Mucosa of rectum (tissue), 2 donors: ENCODE results near the gene SRGN.
A peak's percentile ranks its signal among the peaks of the same experiment; 100 is the strongest.

Experiments
- H3K27ac ChIP-seq, 2 donors: one replicate each; pipeline ENCODE4 v1.7.0; 2013; ENCODE audit warnings: inconsistent platforms in 2 of 2, low read depth in 2 of 2, low read length in 2 of 2
- H3K27me3 ChIP-seq, 2 donors: one replicate each; pipeline ENCODE4 v1.7.0; 2013; ENCODE audit warnings: low read length in 2 of 2; ENCODE audit not compliant: control insufficient read depth in 2 of 2, insufficient read depth in 2 of 2
- H3K36me3 ChIP-seq, 2 donors: one replicate each; pipeline ENCODE4 v1.7.0; 2013; ENCODE audit warnings: low read length in 2 of 2; ENCODE audit not compliant: control insufficient read depth in 2 of 2, insufficient read depth in 2 of 2
- H3K4me1 ChIP-seq, 2 donors: one replicate each; pipeline ENCODE4 v1.7.0; 2013; ENCODE audit warnings: low read length in 2 of 2, mild to moderate bottlenecking in 1 of 2; ENCODE audit not compliant: control insufficient read depth in 2 of 2, insufficient read depth in 2 of 2
- H3K4me3 ChIP-seq, 2 donors: one replicate each; pipeline ENCODE4 v1.7.0; 2013; ENCODE audit warnings: low read length in 2 of 2
- H3K9ac ChIP-seq, 2 donors: one replicate each; pipeline ENCODE4 v1.7.0; 2013; ENCODE audit warnings: low read length in 2 of 2, low read depth in 1 of 2, mild to moderate bottlenecking in 1 of 2
- H3K9me3 ChIP-seq, 2 donors: one replicate each; pipeline ENCODE4 v1.7.0; 2013; ENCODE audit warnings: low read length in 2 of 2; ENCODE audit not compliant: control insufficient read depth in 2 of 2
- donor health status: healthy.
- donor health status: Normal muscosa, but diverticular disease.

Gene SRGN

DNA sequence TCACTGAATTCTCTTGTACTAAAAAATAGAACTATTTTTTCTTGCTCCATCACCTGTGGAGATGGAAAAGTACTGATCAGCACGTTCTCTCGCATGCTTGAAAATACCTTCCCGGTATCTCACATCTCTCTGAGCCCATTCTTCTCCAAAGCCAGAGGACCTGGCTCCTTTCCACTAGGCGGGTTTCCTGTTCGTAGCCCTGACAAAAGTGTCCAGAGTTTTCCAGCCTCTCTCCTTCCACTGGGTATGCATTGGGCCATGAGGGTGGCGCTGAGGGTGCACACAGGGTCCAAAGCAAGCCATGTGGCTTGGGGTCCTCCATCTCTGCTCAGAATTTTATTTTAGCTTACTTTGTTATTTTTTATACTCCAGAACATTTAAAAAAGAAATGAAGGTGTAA lies 16.3 kb upstream of the SRGN start:
- Histone ChIP-seq H3K27me3 (no peaks in the 10 kb centered on the region), H3K4me1 (no peaks in the 10 kb centered on the region), H3K9me3 (no peaks in the 10 kb centered on the region), H3K36me3 (no peaks in the 10 kb centered on the region), H3K27ac (no peak overlapping the region), H3K9ac (no peak overlapping the region), H3K4me3 (no peak overlapping the region)

DNA sequence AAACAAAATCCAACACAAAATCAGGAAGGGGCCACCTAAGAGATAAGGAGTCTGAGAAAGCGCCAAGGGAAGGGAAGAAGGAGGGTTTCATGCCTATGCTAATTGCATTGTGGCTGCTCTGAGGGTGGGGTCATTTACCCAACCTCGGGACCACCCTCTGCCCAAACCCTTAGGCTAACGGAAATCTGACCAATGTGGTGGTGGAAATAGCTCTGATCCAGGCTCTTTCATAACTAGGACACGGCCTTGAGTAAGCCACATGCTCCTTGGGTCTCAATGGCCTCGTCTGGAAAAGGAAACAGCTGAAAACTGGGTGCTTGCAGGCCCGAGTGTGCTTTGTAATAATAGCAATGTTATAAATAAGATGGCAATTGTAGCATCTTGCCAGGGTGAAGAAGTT lies 14.9 kb upstream of the SRGN start:
- Histone ChIP-seq H3K9me3 (no peaks in the 10 kb centered on the region), H3K27me3 (no peaks in the 10 kb centered on the region), H3K4me1 (no peaks in the 10 kb centered on the region), H3K27ac (no peak overlapping the region), H3K36me3 (no peaks in the 10 kb centered on the region), H3K9ac (no peak overlapping the region), H3K4me3 (no peak overlapping the region)

DNA sequence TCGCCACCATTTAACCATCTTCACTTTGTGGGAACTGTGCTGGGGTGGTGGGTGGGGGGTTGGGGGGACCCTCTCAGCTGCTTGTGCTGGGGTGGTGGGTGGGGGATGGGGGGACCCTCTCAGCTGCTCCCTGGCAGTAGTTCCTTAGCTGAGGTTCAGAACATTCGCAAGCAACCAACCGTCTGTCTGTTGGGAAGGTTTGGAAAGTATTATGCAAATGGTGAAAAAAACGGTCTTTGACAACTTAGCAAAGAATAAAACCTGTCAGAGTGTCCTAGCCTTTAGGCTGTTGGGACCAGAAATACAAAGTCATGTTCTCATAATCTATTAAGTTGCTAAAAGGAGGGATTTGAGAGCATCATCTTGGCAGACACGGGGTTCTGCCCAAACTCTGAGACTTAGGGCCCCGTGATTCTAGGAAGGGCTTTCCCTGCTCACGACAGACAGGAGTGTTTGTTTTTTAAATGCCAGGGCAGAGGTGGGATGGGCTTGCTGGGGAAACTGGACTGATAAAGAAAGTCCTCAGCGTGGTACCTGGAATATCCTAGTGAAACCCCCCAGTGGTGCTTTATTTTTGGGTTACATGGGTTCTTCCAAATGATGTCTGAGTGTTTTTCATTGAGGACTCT lies 14.1 kb upstream of the SRGN start:
- no peak overlapping the region for H3K27ac ChIP-seq
- no peak overlapping the region for H3K9ac ChIP-seq
- H3K4me1 ChIP-seq: no peaks in the 10 kb centered on the region
- H3K36me3 ChIP-seq: no peaks in the 10 kb centered on the region
- H3K4me3 ChIP-seq: no peak overlapping the region
- no peaks in the 10 kb centered on the region for H3K9me3 ChIP-seq
- no peaks in the 10 kb centered on the region for H3K27me3 ChIP-seq

DNA sequence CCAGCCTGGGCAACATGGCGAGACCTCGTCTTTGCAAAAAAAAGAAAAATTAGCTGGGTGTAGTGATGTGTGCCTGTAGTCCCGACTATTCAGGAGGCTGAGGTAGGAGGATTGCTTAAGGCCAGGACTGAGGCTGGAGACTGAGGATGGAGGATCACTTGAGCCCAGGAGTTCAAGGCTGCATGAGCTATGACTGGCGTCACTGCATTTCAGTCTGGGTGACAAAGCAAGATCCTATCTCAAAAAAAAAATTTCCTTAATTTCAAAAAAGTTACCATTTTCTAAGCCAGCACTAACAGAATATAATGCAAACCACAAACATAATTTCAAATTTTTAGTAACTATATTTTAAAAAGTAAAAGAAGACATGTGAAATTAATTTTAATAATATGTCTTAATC lies 13.4 kb upstream of the SRGN start:
- H3K4me1 ChIP-seq: no peaks in the 10 kb centered on the region
- H3K36me3 ChIP-seq: no peaks in the 10 kb centered on the region
- H3K9me3 ChIP-seq: no peaks in the 10 kb centered on the region
- no peak overlapping the region for H3K27ac ChIP-seq
- H3K4me3 ChIP-seq: no peak overlapping the region
- H3K27me3 ChIP-seq: no peaks in the 10 kb centered on the region
- H3K9ac ChIP-seq: no peak overlapping the region

DNA sequence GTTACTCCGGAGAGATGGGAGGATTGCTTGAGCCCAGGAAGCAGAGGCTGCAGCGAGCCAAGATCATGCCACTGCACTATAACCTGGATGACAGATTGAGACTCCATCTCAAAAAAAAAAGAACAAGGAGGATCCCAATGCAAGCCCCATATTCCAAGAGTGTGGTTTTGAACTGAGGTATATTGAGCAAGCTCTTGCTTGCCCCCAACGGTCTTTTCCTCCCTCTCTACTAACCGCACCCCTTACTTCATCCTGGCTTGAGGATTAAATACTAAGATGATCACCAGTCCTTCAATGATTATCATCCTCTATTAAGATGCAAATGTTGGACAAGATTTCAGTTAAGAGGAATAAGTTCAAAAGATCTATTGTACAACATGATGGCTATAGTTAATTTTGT lies 12.5 kb upstream of the SRGN start:
- Histone ChIP-seq H3K27me3 (no peaks in the 10 kb centered on the region), H3K9me3 (no peaks in the 10 kb centered on the region), H3K9ac (no peak overlapping the region), H3K4me1 (no peaks in the 10 kb centered on the region), H3K36me3 (no peaks in the 10 kb centered on the region), H3K27ac (no peak overlapping the region), H3K4me3 (no peak overlapping the region)

DNA sequence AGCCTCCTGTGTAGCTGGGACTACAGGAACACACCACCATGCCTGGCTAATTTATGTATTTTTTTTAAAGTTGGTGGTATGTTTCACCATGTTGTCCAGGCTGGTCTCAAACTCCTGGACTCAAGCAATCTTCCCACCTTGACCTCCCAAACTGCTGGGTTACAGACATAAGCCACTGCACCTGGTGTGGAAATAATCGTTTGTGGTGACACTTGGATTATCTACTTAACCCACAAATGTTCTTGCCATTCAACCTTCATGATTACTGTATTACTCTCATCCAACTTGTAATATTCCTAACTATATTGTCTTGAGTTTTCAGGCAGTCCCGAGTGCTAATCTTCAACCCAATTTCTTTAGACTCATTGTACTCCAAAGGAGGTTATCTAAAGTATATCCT lies 9.6 kb upstream of the SRGN start:
- H3K4me1 ChIP-seq: no peaks in the 10 kb centered on the region
- no peaks in the 10 kb centered on the region for H3K9me3 ChIP-seq
- H3K36me3 ChIP-seq: no peaks in the 10 kb centered on the region
- H3K27me3 ChIP-seq: no peaks in the 10 kb centered on the region
- H3K9ac ChIP-seq: no peak overlapping the region
- no peak overlapping the region for H3K4me3 ChIP-seq
- H3K27ac ChIP-seq: no peak overlapping the region

DNA sequence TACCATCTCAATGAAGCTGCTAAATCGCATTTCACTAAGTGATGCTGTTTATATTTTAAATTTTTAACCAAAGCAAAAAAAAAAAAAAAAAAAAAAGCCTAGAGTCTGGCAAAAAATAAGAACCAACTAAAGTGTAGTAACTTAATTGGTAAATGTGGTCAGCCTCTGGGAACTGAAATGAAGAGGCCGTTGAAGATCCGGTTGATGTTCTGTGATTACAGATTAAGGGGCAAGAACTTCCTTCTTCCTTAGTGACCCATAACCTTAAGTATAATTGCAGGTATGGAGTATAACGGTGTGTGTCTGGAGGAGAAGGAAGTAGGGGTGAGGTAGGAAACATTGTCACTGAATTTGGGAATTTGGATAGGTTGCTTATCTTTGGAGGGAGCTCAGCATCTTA lies 7.7 kb upstream of the SRGN start:
- Histone ChIP-seq H3K27me3 (no peaks in the 10 kb centered on the region), H3K9ac (no peak overlapping the region)

DNA sequence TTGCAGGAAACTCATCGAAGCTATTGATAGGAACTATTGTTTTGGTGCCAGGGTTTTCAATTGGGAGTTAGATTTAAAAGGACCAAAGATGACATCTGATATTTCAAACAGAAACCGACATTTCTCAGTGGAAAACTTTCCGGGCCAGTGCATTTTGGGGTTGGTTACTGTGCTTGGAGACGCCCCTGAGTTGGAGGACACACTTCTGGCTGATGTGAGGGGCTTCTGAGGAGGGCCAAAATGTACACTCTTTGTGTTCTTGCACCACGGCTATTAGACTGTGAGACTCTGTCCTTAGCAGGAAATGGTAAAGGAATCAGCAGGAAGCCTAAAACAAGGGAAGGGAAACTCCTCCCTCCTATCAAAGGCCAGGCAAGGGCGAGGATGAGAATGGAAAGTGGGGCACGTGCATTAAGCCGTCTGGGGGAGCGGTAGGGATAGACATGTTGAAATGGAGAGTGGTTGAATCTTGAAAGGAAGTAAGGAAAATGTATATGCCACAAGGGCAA lies 1.8 kb upstream of the SRGN start:
- peak overlapping the region; percentile 42 to 56 for H3K27ac ChIP-seq
- H3K9me3 ChIP-seq: no peaks in the 10 kb centered on the region
- peaks cover 3 to 6% of the 10 kb centered on the region in 2 donors for H3K4me1 ChIP-seq
- H3K4me3 ChIP-seq: peak overlapping the region in 1 of 2 donors; percentile 33
- H3K9ac ChIP-seq: no peak overlapping the region
- H3K27me3 ChIP-seq: peaks cover 0 to 2% of the 10 kb centered on the region in 2 donors
- no peaks in the 10 kb centered on the region for H3K36me3 ChIP-seq

More for the DNA sequence above, 7.7 kb upstream of the SRGN start:
- Histone ChIP-seq H3K9me3 (no peaks in the 10 kb centered on the region), H3K4me1 (no peaks in the 10 kb centered on the region), H3K4me3 (no peak overlapping the region), H3K36me3 (no peaks in the 10 kb centered on the region), H3K27ac (no peak overlapping the region)

DNA sequence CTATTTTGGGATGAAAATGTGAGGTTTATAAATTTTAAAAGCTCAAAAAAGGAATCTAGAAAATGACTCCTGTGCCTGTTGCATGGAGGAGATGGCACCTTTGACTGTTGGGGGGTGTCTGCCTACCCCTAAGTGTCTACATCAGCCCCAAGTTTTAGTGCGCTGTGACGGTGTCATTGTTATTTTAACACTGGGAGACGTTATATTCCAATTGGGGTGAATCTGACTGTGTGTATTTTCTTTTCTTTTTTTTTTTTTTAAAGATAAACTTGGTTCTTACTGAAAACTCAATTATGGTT lies 517 bp downstream of the SRGN start:
- Histone ChIP-seq H3K4me1 (peaks cover 3 to 6% of the 10 kb centered on the region in 2 donors), H3K4me3 (peak overlapping the region; percentile 68 to 83), H3K27ac (peak overlapping the region; percentile 87 to 88), H3K9ac (peak overlapping the region; percentile 73 to 79), H3K36me3 (no peaks in the 10 kb centered on the region), H3K27me3 (peaks cover 0 to 2% of the 10 kb centered on the region in 2 donors), H3K9me3 (no peaks in the 10 kb centered on the region)

DNA sequence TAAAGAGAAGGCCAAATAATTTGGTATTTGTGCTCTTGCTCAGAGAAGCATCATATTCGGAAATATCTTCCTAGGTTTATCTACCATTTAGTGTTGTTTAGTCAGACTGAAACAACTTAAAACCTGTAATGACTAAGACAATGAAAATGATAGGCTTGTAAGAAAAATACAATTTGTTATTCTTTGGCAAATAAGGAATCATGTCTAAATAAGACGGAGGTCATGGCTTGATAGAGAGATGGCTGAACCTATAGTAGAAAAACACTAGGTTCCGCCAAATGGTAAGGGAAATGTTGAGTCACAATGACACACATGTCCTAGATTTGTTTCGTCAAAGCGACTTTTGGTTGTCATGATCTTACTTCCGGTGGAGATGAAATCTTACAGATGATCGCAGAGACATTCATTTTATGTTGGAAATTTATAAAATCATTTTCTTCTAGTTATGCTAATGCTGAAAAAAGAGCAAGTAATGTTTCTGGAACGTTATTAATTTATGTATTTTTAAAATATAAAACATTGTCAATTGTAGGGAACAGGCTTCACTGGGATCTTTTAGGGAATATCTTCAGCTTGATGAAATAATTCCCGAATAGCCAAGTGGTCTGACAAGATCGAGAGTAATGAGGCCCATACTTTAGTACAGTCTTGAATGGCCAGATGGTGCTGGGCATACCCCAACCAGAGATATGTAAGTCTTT lies 1.0 kb downstream of the SRGN start:
- Histone ChIP-seq H3K4me3 (peak overlapping the region; percentile 68 to 83), H3K9me3 (no peaks in the 10 kb centered on the region), H3K36me3 (no peaks in the 10 kb centered on the region), H3K4me1 (peaks cover 3 to 6% of the 10 kb centered on the region in 2 donors), H3K27me3 (peaks cover 0 to 2% of the 10 kb centered on the region in 2 donors), H3K9ac (peak overlapping the region; percentile 73 to 79), H3K27ac (peak overlapping the region; percentile 87 to 88)
